Measurements from ENCODE around the gene FAM81A.

GRCh38 chr15:59524331-59524731 lies 86.3 kb downstream of the FAM81A start:
- TF ChIP-seq CTCF (IDR thresholded peaks at IDR 0.05) (no peak), POLR2A (IDR thresholded peaks at IDR 0.05) (no peak)
